HEK293 (cell line): ENCODE measurements around the gene RASA3.

ENCODE experiments used
- CTCF ChIA-PET: fragments of 350-600 bp; formaldehyde crosslinking; extraction: SDS; loops from one replicate; lab custom pipeline; 2021; ENCODE audit warnings: antibody characterized with exemption; lab: Yijun Ruan, JAX
- POLR2A ChIA-PET: fragments of 300-600 bp; formaldehyde crosslinking; extraction: SDS; loops from one replicate; lab custom pipeline; 2020; ENCODE audit warnings: antibody characterized with exemption, inconsistent platforms; lab: Yijun Ruan, JAX
- H3K27ac ChIP-seq: fragments of 200-500 bp; sonication (Bioruptor generic); 2 replicates; pipeline ENCODE4 v1.5.1; 2014; ENCODE audit warnings: low read depth, low read length, control low read depth, inconsistent platforms; ENCODE audit errors: extremely low read depth
- H3K36me3 ChIP-seq, 2 experiments: fragments of 200-500 bp in 1 of 2; sonication (Bioruptor generic) in 1 of 2; 1 replicate in 1 of 2; 2 replicates in 1 of 2; pipeline ENCODE4 v1.5.1; 2014 to 2017; ENCODE audit warnings: inconsistent platforms in 2 of 2, low read length in 2 of 2; ENCODE audit not compliant: control insufficient read depth in 2 of 2, insufficient read depth in 1 of 2
- H3K4me1 ChIP-seq: fragments of 200-500 bp; sonication (Bioruptor generic); 2 replicates; pipeline ENCODE4 v1.5.1; 2014; ENCODE audit warnings: mild to moderate bottlenecking, low read length, inconsistent platforms; ENCODE audit not compliant: control insufficient read depth, insufficient read depth
- H3K4me3 ChIP-seq: 2 replicates; pipeline ENCODE4 v1.5.1; 2011; ENCODE audit warnings: low read depth, mild to moderate bottlenecking, control low read depth, low read length, moderate library complexity
- H3K9me3 ChIP-seq: fragments of 200-500 bp; sonication (Bioruptor generic); 2 replicates; pipeline ENCODE4 v1.5.1; 2014; ENCODE audit warnings: low read depth, low read length, inconsistent platforms; ENCODE audit not compliant: control insufficient read depth, insufficient read depth
- GLIS2 ChIP-seq: fragments of 450-650 bp; formaldehyde crosslinking; IDR thresholded peaks from 2 replicates; pipeline ENCODE4 v1.5.1; 2016; ENCODE audit warnings: missing biosample characterization, missing genetic modification characterization
- HOXC10 ChIP-seq: sonication (generic); formaldehyde crosslinking; IDR thresholded peaks from 2 replicates; pipeline ENCODE4 v1.8.1; 2023; ENCODE audit warnings: mild to moderate bottlenecking, missing genetic modification reagents
- INSM2 ChIP-seq: fragments of 450-650 bp; formaldehyde crosslinking; IDR thresholded peaks from 2 replicates; pipeline ENCODE4 v1.5.1; 2016; ENCODE audit warnings: missing biosample characterization, missing genetic modification characterization
- MZF1 ChIP-seq: fragments of 450-650 bp; formaldehyde crosslinking; IDR thresholded peaks from 2 replicates; pipeline ENCODE4 v1.5.1; 2017; ENCODE audit warnings: missing biosample characterization, missing genetic modification characterization, borderline replicate concordance
- OSR2 ChIP-seq: fragments of 450-650 bp; formaldehyde crosslinking; IDR thresholded peaks from 2 replicates; pipeline ENCODE4 v1.5.1; 2016; ENCODE audit warnings: missing biosample characterization, missing genetic modification characterization
- SP2 ChIP-seq: fragments of 450-650 bp; formaldehyde crosslinking; IDR thresholded peaks from 2 replicates; pipeline ENCODE4 v1.5.1; 2016; ENCODE audit warnings: missing biosample characterization, missing genetic modification characterization
- ZFP37 ChIP-seq: fragments of 450-650 bp; formaldehyde crosslinking; IDR thresholded peaks from 2 replicates; pipeline ENCODE4 v1.5.1; 2016; ENCODE audit warnings: missing biosample characterization, missing genetic modification characterization
- ZNF16 ChIP-seq: fragments of 450-650 bp; formaldehyde crosslinking; IDR thresholded peaks from 2 replicates; pipeline ENCODE4 v1.5.1; 2016; ENCODE audit warnings: low read depth, missing biosample characterization, missing genetic modification characterization
- ZNF202 ChIP-seq: fragments of 450-650 bp; formaldehyde crosslinking; IDR thresholded peaks from 2 replicates; pipeline ENCODE4 v1.5.1; 2016; ENCODE audit warnings: missing biosample characterization, missing genetic modification characterization, borderline replicate concordance
- ZNF23 ChIP-seq: fragments of 450-650 bp; formaldehyde crosslinking; IDR thresholded peaks from 2 replicates; pipeline ENCODE4 v1.5.1; 2016; ENCODE audit warnings: missing biosample characterization, missing genetic modification characterization, borderline replicate concordance
- ZNF292 ChIP-seq: fragments of 450-650 bp; formaldehyde crosslinking; IDR thresholded peaks from 2 replicates; pipeline ENCODE4 v1.5.1; 2016; ENCODE audit warnings: low read depth, missing biosample characterization, missing genetic modification characterization, borderline replicate concordance
- ZNF335 ChIP-seq: fragments of 450-650 bp; formaldehyde crosslinking; conservative IDR thresholded peaks from 2 replicates; pipeline ENCODE4 v1.5.1; 2016; ENCODE audit warnings: missing biosample characterization, missing genetic modification characterization
- ZNF341 ChIP-seq: fragments of 450-650 bp; formaldehyde crosslinking; IDR thresholded peaks from 2 replicates; pipeline ENCODE4; 2016; ENCODE audit warnings: low read depth, missing biosample characterization, missing genetic modification characterization
- ZNF398 ChIP-seq: fragments of 450-650 bp; formaldehyde crosslinking; IDR thresholded peaks from 2 replicates; pipeline ENCODE4 v1.5.1; 2017; ENCODE audit warnings: missing biosample characterization, missing genetic modification characterization
- ZNF513 ChIP-seq: fragments of 450-650 bp; IDR thresholded peaks from 2 replicates; pipeline ENCODE4 v1.5.1; 2018; ENCODE audit warnings: missing biosample characterization, missing genetic modification characterization
- ZNF558 ChIP-seq: fragments of 450-650 bp; formaldehyde crosslinking; IDR thresholded peaks from 2 replicates; pipeline ENCODE4 v1.5.1; 2016; ENCODE audit warnings: missing biosample characterization, missing genetic modification characterization
- ZNF571 ChIP-seq: fragments of 450-650 bp; formaldehyde crosslinking; IDR thresholded peaks from 2 replicates; pipeline ENCODE4 v1.5.0; 2017; ENCODE audit warnings: missing biosample characterization, missing genetic modification characterization
- ZNF580 ChIP-seq: fragments of 450-650 bp; formaldehyde crosslinking; IDR thresholded peaks from 2 replicates; pipeline ENCODE4 v1.5.1; 2016; ENCODE audit warnings: missing biosample characterization, missing genetic modification characterization
- ZNF585B ChIP-seq: fragments of 450-650 bp; formaldehyde crosslinking; IDR thresholded peaks from 2 replicates; pipeline ENCODE4 v1.5.1; 2016; ENCODE audit warnings: missing biosample characterization, missing genetic modification characterization
- ZNF610 ChIP-seq: fragments of 450-650 bp; formaldehyde crosslinking; IDR thresholded peaks from 2 replicates; pipeline ENCODE4 v1.5.1; 2016; ENCODE audit warnings: missing biosample characterization, missing genetic modification characterization, borderline replicate concordance
- ZNF623 ChIP-seq: fragments of 450-650 bp; formaldehyde crosslinking; IDR thresholded peaks from 2 replicates; pipeline ENCODE4 v1.5.1; 2016; ENCODE audit warnings: missing biosample characterization, missing genetic modification characterization
- ZNF701 ChIP-seq: fragments of 450-650 bp; formaldehyde crosslinking; IDR thresholded peaks from 2 replicates; pipeline ENCODE4 v1.5.1; 2016; ENCODE audit warnings: missing biosample characterization, missing genetic modification characterization
- ZNF76 ChIP-seq: fragments of 450-650 bp; formaldehyde crosslinking; IDR thresholded peaks from 2 replicates; pipeline ENCODE4; 2016; ENCODE audit warnings: low read depth, missing biosample characterization, missing genetic modification characterization, borderline replicate concordance
- ZSCAN16 ChIP-seq: fragments of 450-650 bp; formaldehyde crosslinking; IDR thresholded peaks from 2 replicates; pipeline ENCODE4 v1.5.1; 2016; ENCODE audit warnings: missing biosample characterization, missing genetic modification characterization
- ZSCAN18 ChIP-seq: fragments of 450-650 bp; formaldehyde crosslinking; IDR thresholded peaks from 2 replicates; pipeline ENCODE4 v1.5.1; 2016; ENCODE audit warnings: missing biosample characterization, missing genetic modification characterization
- ZSCAN5A ChIP-seq: fragments of 450-650 bp; formaldehyde crosslinking; IDR thresholded peaks from 2 replicates; pipeline ENCODE4 v1.5.1; 2016; ENCODE audit warnings: missing biosample characterization, missing genetic modification characterization

RASA3 gene

GRCh38 chr13:114173272-114173671 is 40.8 kb upstream of the RASA3 start:
- no peak for TF ChIP-seq HOXC10 (CRISPR knock-in tag)
- no peak for TF ChIP-seq ZNF341 (tag by site-specific recombination)
- TF ChIP-seq GLIS2 (tag by site-specific recombination) = no peak
- TF ChIP-seq ZSCAN5A (tag by site-specific recombination) = no peak
- no peak for TF ChIP-seq ZNF202
- TF ChIP-seq ZNF76 (tag by site-specific recombination) = no peak
- no peak for TF ChIP-seq ZNF513 (tag by site-specific recombination)
- no peak for TF ChIP-seq ZNF23 (tag by site-specific recombination)
- TF ChIP-seq ZNF335 (tag by site-specific recombination) = no peak
- no peak for TF ChIP-seq MZF1 (tag by site-specific recombination)
- no peak for TF ChIP-seq ZNF580
- no peak for TF ChIP-seq OSR2 (tag by site-specific recombination)
- no peak for TF ChIP-seq ZNF571 (tag by site-specific recombination)
- TF ChIP-seq ZNF623 (tag by site-specific recombination) = no peak
- TF ChIP-seq, all 188 proteins: peak for 0
- Histone ChIP-seq H3K4me1 (no peaks in the 10 kb centered on the region), H3K36me3 (no peaks in the 10 kb centered on the region), H3K9me3 (no peaks in the 10 kb centered on the region), H3K27ac (no peak overlapping the region), H3K4me3 (no peak overlapping the region)
- CTCF ChIA-PET = interaction anchor here (1.0 kb wide), 1 partner anchor 53 kb away, joined by 5 read pairs; no protein-coding TSS in a partner anchor
- POLR2A ChIA-PET = no interaction called here

GRCh38 chr13:114167885-114168284 is 35.5 kb upstream of the RASA3 start:
- Histone ChIP-seq H3K4me3 (no peak overlapping the region), H3K9me3 (no peaks in the 10 kb centered on the region), H3K36me3 (no peaks in the 10 kb centered on the region), H3K4me1 (no peaks in the 10 kb centered on the region), H3K27ac (no peak overlapping the region)
- POLR2A ChIA-PET = no interaction called here
- TF ChIP-seq ZNF701 (tag by site-specific recombination) = peak; percentile 70; the same call in 1 of the 2 replicates
- TF ChIP-seq ZNF558 (tag by site-specific recombination) = no peak
- no peak for TF ChIP-seq ZNF585B (tag by site-specific recombination)
- no peak for TF ChIP-seq INSM2
- CTCF ChIA-PET = no interaction called here

GRCh38 chr13:114167426-114167825 is 35.0 kb upstream of the RASA3 start:
- no peaks in the 10 kb centered on the region for H3K9me3 ChIP-seq
- no peaks in the 10 kb centered on the region for H3K36me3 ChIP-seq
- ChIA-PET CTCF (no interaction called here), POLR2A (no interaction called here)
- no peak overlapping the region for H3K27ac ChIP-seq
- H3K4me3 ChIP-seq = no peak overlapping the region
- H3K4me1 ChIP-seq = no peaks in the 10 kb centered on the region
- TF ChIP-seq ZNF16 (no peak), ZNF292 (tag by site-specific recombination) (no peak), ZNF610 (tag by site-specific recombination) (no peak), ZNF398 (tag by site-specific recombination) (no peak), ZSCAN18 (tag by site-specific recombination) (no peak), SP2 (no peak), ZSCAN16 (tag by site-specific recombination) (no peak), ZFP37 (tag by site-specific recombination) (no peak)
